Osteoblast (primary cell): ENCODE results near the gene SPEM2. TPM values are rescaled to one million over a fixed set of nuclear protein-coding genes. Genes with fewer than 3 reads are reported as not detected.

Source experiments
- DNase-seq: peaks from one replicate; pipeline ENCODE4 v3.0.0; 2011; ENCODE audit warnings: low spot score, mixed read lengths; ENCODE audit not compliant: insufficient read length; ENCODE audit errors: missing footprints
- H2AFZ ChIP-seq: 2 replicates; pipeline ENCODE4 v1.6.0; 2011; ENCODE audit warnings: mild to moderate bottlenecking, low read length
- H3K27ac ChIP-seq: 2 replicates; pipeline ENCODE4 v1.5.1; 2011; ENCODE audit warnings: mild to moderate bottlenecking, low read depth, low read length, moderate library complexity
- H3K27me3 ChIP-seq: 2 replicates; pipeline ENCODE4 v1.6.0; 2012; ENCODE audit warnings: mild to moderate bottlenecking, control low read depth, inconsistent platforms, low read length, moderate library complexity; ENCODE audit not compliant: insufficient read depth
- H3K36me3 ChIP-seq: 2 replicates; pipeline ENCODE4 v1.5.1; 2011; ENCODE audit warnings: mild to moderate bottlenecking, low read length, control low read depth, moderate library complexity; ENCODE audit not compliant: insufficient read depth
- H3K4me1 ChIP-seq: 2 replicates; pipeline ENCODE4 v1.5.1; 2011; ENCODE audit warnings: mild to moderate bottlenecking, low read length, control low read depth, moderate library complexity; ENCODE audit not compliant: insufficient read depth
- H3K4me2 ChIP-seq: 2 replicates; pipeline ENCODE4 v1.6.0; 2011; ENCODE audit warnings: mild to moderate bottlenecking, low read length; ENCODE audit not compliant: insufficient read depth
- H3K4me3 ChIP-seq: fragments of 200-600 bp; sonication (generic); 3 replicates; pipeline ENCODE4 v1.5.1; 2012; ENCODE audit warnings: mild to moderate bottlenecking, low read length, inconsistent platforms; ENCODE audit not compliant: insufficient read depth
- H3K79me2 ChIP-seq: 2 replicates; pipeline ENCODE4 v1.6.0; 2012; ENCODE audit warnings: mild to moderate bottlenecking, low read length, control low read depth, inconsistent platforms; ENCODE audit not compliant: insufficient read depth
- H3K9me3 ChIP-seq: 2 replicates; pipeline ENCODE4 v1.5.1; 2011; ENCODE audit warnings: low read depth, low read length, control low read depth
- H4K20me1 ChIP-seq: 2 replicates; pipeline ENCODE4 v1.6.0; 2012; ENCODE audit warnings: mild to moderate bottlenecking, low read length, control low read depth; ENCODE audit not compliant: insufficient read depth
- CTCF ChIP-seq: IDR thresholded peaks from 2 replicates; pipeline ENCODE4 v1.5.1; 2011; ENCODE audit warnings: mild to moderate bottlenecking, low read depth, low read length, moderate library complexity; ENCODE audit errors: extremely low read depth
- total RNA-seq: library from RNA; depleted of rRNA; stranded (reverse); fragments of >200 nt; gene quantifications from 2 replicates; pipeline ENCODE4 v1.2.3, GENCODE V29; 2012

Gene SPEM2
- total RNA-seq, 1 donor = not detected

GRCh38 chr17:7462474-7463371 lies 37.3 kb downstream of the SPEM2 start:
- DNase-seq = peak; percentile 51

GRCh38 chr17:7463372-7463846 lies 38.0 kb downstream of the SPEM2 start:
- Histone ChIP-seq H3K4me3 (no peak overlapping the region), H2AFZ (no peak overlapping the region), H3K36me3 (peaks cover 30% of the 10 kb centered on the region), H3K27ac (no peak overlapping the region), H3K9me3 (no peaks in the 10 kb centered on the region), H3K4me2 (no peak overlapping the region), H3K4me1 (peaks cover 10% of the 10 kb centered on the region), H4K20me1 (peaks cover 28% of the 10 kb centered on the region), H3K79me2 (peaks cover 34% of the 10 kb centered on the region), H3K27me3 (no peaks in the 10 kb centered on the region)
- TF ChIP-seq CTCF = no peak
- DNase-seq = peak; percentile 58

More at GRCh38 chr17:7462474-7463371, 37.3 kb downstream of the SPEM2 start:
- no peak overlapping the region for H3K4me2 ChIP-seq
- H3K36me3 ChIP-seq = peaks cover 30% of the 10 kb centered on the region
- peaks cover 23% of the 10 kb centered on the region for H4K20me1 ChIP-seq
- H3K27ac ChIP-seq = no peak overlapping the region
- no peak overlapping the region for H2AFZ ChIP-seq
- no peaks in the 10 kb centered on the region for H3K9me3 ChIP-seq
- peaks cover 10% of the 10 kb centered on the region for H3K4me1 ChIP-seq
- no peaks in the 10 kb centered on the region for H3K27me3 ChIP-seq
- H3K79me2 ChIP-seq = peaks cover 28% of the 10 kb centered on the region
- no peak for TF ChIP-seq CTCF
- H3K4me3 ChIP-seq = no peak overlapping the region

- Histone ChIP-seq H3K27me3 (no peaks in the 10 kb centered on the region), H3K36me3 (peaks cover 30% of the 10 kb centered on the region), H3K4me3 (no peak overlapping the region), H4K20me1 (peaks cover 35% of the 10 kb centered on the region), H3K4me2 (no peak overlapping the region), H3K79me2 (peaks cover 41% of the 10 kb centered on the region), H3K9me3 (no peaks in the 10 kb centered on the region), H2AFZ (no peak overlapping the region), H3K4me1 (peaks cover 10% of the 10 kb centered on the region), H3K27ac (no peak overlapping the region)
- no peak for TF ChIP-seq CTCF
- no peak for DNase-seq
Observed at GRCh38 chr17:7464081-7464480, 38.7 kb downstream of the SPEM2 start.

GRCh38 chr17:7465597-7466275 lies 40.3 kb downstream of the SPEM2 start:
- Histone ChIP-seq H3K79me2 (peaks cover 52% of the 10 kb centered on the region), H3K4me2 (no peak overlapping the region), H3K36me3 (peaks cover 30% of the 10 kb centered on the region), H4K20me1 (peaks cover 35% of the 10 kb centered on the region), H3K4me1 (peaks cover 10% of the 10 kb centered on the region), H2AFZ (no peak overlapping the region), H3K4me3 (no peak overlapping the region), H3K27ac (no peak overlapping the region), H3K9me3 (no peaks in the 10 kb centered on the region), H3K27me3 (no peaks in the 10 kb centered on the region)
- no peak for TF ChIP-seq CTCF
- DNase-seq = peak; percentile 45
